HG02973 (cell line): ENCODE measurements around the gene YKT6.
"Not testable (repeated sequence)": the region's sequence is repeated elsewhere in the genome, so short reads cannot be mapped to it uniquely, and the experiment has no call there.

Experiments used
- ATAC-seq: cut with Tn5 transposase; IDR thresholded peaks from one replicate; pipeline ENCODE4 v1.9.1; 2021; ENCODE audit warnings: moderate library complexity; ENCODE audit not compliant: unreplicated experiment

YKT6 gene

GRCh38 chr7:44200699-44201461 lies at the start of gene YKT6:
TSS of gene YKT6 (plus strand) at chr7:44200978. CDS start at chr7:44201136, 158 bp downstream.
- ATAC-seq, result peak; percentile 98

GRCh38 chr7:44151956-44152355 lies 48.8 kb upstream of the YKT6 start:
- ATAC-seq, result no peak

- ATAC-seq, result no peak
Observed at GRCh38 chr7:44152971-44153947, 47.5 kb upstream of the YKT6 start.

DNA sequence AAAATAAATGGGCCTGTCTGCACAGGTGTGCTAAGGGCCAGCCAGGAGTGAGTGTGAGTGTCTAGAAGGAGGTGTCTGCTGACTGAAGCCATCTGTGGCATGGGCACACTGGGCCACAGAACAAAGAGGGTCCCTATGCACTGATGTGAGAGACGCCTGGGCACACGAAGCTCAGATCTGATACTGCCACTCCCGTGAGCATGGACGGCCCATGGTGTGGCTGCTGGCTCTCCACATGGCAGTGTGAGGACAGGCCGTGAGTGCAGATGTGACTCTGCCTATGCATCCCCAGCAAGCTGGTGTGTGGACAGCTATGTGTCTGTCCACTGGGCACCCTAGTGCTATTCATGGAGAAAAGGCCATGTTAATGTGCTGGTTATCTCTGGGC lies 46.8 kb upstream of the YKT6 start:
- ATAC-seq, result no peak

DNA sequence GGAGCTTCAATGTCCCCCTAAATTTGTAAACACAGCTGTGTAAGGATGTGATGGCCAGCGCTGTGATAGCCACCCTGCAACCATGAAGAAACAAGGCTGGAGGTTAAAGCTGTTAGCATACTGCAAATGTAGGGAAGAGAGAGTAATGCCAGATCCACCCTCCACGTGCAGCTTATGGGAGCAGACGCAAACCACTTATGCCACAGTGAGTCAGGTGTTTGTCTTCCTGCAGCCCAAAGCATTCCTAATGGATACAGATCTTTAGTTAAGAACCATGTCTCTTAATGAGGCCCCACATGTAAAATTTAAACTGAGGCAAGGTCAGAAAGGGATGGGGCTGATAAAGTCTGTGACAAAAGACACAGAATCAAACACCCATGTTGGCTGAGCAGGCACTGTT lies 46.1 kb upstream of the YKT6 start:
- no peak for ATAC-seq

DNA sequence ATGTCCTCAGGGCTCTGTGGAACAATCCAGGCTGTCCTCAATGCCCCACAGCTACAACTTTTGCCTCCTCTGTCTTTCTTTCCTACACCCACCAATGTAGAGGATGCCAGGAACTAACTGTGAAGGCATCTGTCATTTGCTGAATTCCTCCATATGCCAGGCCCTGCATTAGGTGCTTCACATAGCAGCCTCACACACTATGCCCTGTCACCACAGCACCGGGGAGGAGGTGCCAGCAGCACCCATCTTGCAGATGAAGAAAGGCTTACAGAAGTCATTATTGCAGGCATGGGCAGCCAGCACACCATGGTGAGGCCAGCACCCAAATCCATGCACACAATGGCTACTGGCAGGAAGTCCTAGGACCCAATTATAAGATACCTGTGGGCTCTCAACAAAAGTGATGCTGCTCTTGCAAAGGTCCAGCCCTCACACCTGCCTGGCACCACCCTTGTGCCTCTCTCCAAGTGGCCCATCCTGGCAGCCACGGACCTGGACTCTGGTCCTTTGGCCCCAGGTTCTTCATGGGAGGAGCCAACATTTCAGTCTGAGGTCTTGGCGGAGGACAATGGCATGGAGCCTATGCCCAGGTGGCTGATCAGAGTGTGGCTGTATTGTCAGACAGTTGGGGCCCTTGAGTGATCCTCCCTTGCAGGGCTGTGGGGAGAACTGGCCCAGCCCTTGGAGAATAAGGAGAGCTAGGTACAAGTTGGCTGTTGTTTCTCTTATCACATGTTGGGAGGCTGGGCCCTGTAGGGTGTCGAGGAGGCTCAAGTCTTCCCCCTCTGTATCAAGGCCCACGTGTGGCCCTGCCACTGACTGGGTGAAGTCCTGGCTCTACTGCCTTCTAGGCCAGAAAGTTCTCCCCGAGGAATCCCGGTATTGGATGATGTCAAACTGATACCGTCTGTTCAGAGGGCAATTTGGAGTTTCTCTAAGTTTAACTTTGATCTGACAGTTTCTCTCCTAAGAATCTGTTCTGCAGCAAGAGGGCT lies 45.3 kb upstream of the YKT6 start:
- ATAC-seq, result no peak

- ATAC-seq, result no peak
Observed at GRCh38 chr7:44156453-44157010, 44.2 kb upstream of the YKT6 start.

- no peak for ATAC-seq
Observed at GRCh38 chr7:44157116-44158080, 43.4 kb upstream of the YKT6 start.

DNA sequence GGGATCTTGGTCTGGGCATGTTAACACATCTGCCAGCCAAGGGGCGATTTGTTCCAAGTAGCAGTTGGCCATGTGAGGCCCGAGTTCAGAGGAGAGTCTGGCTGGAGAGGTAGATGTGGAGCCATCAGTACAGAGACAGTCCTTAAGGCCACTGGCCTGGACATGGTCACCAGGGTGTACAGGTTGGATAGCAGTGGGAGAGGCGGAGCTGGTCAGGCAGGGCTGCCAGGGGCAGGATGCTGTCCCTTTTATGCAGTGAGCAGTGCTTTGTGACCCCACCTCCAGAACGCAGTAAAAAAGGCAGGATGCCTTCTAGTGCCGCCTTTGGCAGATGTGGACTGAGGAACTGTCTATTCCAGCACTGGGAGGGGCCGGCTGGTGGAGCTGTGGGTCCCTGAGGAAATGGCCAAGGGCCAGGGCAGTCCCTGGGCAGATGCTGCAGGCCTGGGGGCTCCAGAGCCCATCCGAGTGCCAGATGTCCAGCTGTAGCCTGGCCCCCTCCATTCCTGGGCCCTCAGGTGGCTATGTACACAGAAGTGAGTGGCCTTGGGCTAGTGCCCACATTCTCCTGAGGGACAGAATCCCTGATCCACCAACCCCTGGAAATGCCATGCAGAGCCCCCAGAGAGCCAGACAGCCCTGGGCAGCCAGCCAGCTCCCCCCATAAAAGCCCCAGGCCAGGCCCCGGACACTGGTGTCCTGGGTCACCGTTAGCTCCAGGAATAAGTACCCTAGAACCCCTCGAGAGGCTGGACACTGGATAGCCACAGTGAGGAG lies 42.5 kb upstream of the YKT6 start:
- ATAC-seq, result no peak

GRCh38 chr7:44158873-44159631 lies 41.7 kb upstream of the YKT6 start:
- ATAC-seq, result no peak

GRCh38 chr7:44159824-44160630 lies 40.8 kb upstream of the YKT6 start:
- ATAC-seq, result no peak

DNA sequence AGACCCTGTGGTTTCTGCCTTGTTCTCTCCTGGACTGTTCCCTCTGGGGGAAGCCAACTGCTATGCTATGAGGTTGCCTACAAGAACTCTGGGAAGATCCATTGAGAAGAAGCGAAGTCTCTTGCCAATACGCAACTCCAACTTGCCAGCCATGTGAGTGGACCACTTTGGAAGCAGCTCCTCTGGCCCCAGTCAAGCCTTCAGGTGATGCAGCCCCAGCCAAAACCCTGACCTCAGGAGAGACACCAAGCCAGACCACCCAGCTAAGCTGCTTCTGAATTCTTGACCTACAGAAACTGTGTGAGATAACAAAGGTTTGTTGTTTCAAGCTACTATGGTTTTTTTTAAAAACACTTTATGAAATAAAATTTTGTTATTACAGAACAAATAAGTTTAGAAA lies 39.4 kb upstream of the YKT6 start:
- ATAC-seq, result no peak

DNA sequence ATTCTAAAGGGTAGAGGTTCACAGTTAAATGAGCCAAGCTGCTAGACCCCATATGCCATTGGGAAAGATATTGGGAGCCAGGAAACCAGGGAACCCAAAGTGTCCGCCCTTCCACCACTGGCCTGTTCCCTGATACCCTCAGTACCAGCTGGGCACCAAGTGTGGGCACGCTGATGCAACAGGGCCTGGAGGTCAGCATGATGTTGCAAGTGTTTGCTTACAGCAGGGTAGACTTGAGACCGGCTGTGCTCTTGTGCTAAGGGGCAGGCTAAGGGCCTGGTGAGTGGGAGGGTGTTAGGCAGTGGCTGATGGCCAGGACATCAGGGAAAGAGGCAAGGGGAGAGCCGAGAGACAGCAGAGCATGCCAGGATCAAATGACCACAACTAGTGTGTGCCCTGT lies 38.6 kb upstream of the YKT6 start:
- no peak for ATAC-seq

- no peak for ATAC-seq
Observed at GRCh38 chr7:44162785-44163395, 37.9 kb upstream of the YKT6 start.

- no peak for ATAC-seq
Observed at GRCh38 chr7:44163591-44163990, 37.2 kb upstream of the YKT6 start.

DNA sequence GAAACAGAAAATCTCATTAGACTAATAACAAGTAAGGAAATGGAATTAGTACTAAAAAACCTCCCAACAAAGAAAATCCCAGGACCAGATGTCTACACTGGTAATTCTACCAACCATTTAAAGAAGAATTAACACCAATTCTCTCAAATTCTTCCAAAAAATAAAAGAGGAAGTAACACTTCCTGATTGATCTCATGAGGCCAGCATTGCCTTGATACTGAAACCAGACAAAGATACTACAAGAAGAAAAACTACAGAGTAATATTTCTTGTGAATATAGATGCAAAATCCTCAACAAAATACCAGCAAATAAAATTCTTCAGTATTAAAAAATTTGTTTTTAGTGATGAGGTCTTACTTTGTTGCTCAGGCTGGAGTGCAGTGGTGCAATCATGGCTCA lies 32.9 kb upstream of the YKT6 start:
- ATAC-seq, result no peak

GRCh38 chr7:44171901-44172300 lies 28.9 kb upstream of the YKT6 start:
- not testable (repeated sequence) for ATAC-seq
